Activated CD4-positive, alpha-beta T cell treated with anti-CD3 and anti-CD28 coated beads, Interleukin-10, Interleukin-2, amounts not matched to agents 100 ng/mL and 50 ng/mL, durations not matched to agents 16 hours and 8 hours (primary cell): ENCODE measurements around the gene TICAM1.
A peak's percentile ranks its signal among the peaks of the same experiment; 100 is the strongest.
"Not testable (repeated sequence)": the region's sequence is repeated elsewhere in the genome, so short reads cannot be mapped to it uniquely, and the experiment has no call there.

Experiments
- DNase-seq: peaks from one replicate; pipeline ENCODE4 v3.0.0-alpha.2; 2020

TICAM1 gene

GRCh38 chr19:4844348-4845179 lies 13.1 kb upstream of the TICAM1 start:
- no peak for DNase-seq

DNA sequence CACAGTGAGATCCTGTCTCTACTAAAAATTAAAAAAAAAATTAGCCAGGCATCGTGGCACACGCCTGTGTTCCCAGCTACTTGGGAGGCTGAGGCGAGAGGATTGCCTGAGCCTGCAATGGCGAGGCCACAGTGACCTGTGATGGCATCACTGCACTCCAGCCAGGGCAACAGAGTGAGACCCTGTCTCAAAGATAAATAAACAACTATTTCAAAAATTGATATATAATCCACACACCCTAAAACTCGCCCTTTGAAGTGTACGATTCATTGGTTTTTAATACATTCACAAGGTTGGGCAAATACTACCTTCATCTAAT lies 12.1 kb upstream of the TICAM1 start:
- no peak for DNase-seq

- no peak for DNase-seq
Observed at GRCh38 chr19:4839192-4839591, 7.7 kb upstream of the TICAM1 start.

GRCh38 chr19:4832776-4833175 lies 1.3 kb upstream of the TICAM1 start:
- DNase-seq = no peak

GRCh38 chr19:4831979-4832340 lies 448 bp upstream of the TICAM1 start:
- not testable (repeated sequence) for DNase-seq

- no peak for DNase-seq
Observed at GRCh38 chr19:4830768-4831265, 695 bp downstream of the TICAM1 start.

DNA sequence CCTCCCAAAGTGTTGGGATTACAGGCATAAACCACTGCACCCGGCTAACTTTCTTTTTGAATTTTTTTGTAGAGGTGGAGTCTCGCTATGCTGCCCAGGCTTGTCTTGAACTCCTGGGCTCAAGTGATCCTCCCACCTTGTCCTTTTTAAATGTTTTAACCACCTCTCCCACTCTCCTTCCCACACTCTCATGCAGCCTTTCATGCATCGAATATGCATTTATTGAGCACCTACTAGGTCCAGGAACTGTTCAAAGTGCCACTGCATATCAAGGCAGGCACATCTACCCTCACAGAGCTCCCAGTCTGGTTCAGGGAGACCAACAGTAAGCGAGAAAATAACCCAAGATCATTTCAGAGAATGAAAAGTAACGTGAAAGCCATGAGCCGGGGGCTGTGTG lies 1.2 kb downstream of the TICAM1 start:
- DNase-seq = no peak

- no peak for DNase-seq
Observed at GRCh38 chr19:4829001-4829712, 2.4 kb downstream of the TICAM1 start.

DNA sequence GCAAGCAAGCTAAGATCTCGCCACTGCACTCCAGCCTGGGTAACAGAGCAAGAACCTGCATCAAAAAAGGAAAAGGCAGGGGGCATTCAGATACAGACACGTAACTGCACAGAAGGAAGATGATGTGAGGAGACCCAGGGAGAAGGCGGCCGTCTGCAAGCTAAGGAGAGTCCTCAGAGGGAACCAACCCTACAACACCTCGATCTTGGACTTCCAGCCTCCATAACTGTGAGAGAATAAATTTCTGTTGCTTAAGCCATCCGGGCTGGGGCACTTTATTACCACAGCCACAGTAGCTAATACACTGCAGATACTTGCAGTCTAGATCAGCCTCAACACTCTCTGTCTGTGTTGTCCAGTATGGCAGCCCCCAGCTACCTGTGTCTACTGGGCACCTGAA lies 7.9 kb downstream of the TICAM1 start:
- DNase-seq = no peak

- DNase-seq = not testable (repeated sequence)
Observed at GRCh38 chr19:4822354-4822753, 9.2 kb downstream of the TICAM1 start.

DNA sequence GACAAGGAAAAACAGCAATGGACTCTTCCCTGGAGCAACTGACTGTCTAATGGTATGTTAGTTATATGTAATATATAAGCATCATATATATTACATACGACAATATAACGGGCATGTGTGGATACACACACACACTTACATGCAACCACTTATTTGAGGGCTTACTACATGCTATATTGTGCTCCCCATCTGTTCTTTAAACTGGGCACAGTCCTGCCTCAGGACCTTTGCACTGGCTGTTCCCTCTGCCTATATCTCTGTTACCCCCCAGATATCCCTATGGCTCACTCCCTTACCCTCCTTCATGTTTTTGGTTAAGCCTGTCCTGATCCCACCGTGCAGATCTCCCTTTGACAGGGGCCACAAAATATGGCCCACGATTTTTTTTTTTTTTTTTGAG lies 10.2 kb downstream of the TICAM1 start:
- DNase-seq = no peak

DNA sequence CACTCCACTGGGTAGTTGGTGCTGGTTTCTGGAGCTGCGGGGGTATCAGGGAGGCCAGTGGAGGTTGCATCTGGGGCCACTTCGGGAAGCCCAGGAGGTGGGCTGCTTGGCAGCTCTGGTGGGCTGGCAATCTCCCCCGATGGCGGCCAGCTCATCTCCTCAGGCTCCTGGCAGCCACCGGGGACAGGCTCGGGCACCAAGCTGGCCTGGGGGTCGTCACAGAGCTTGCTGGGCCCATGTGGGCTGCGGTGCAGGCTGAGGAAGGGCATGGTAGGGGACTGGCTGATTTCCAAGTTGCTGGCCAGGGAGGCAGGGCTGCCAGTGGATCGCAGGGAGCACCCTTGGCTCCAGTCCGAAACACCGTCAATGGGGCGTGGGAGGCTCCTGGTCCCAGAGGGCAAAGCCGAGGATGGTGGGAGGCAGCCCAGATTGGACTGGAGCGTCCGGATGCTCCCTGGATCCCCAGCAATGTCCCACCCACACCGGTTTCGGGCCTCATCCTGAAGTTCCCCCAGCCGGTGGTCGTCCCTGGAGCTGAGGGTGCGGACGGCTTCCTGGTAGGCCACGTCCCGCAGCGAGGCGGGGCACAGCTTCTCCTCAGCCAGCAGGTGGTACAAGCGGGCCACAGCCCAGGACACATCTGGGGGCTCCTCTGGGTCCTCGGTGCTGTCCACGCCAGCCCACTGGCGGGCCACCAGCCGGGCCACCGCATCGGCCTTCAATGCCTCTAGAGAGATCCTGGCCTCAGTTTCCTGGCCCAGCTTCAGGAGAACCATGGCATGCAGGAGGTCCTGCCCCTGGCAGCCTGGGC lies 13.8 kb downstream of the TICAM1 start:
- no peak for DNase-seq

DNA sequence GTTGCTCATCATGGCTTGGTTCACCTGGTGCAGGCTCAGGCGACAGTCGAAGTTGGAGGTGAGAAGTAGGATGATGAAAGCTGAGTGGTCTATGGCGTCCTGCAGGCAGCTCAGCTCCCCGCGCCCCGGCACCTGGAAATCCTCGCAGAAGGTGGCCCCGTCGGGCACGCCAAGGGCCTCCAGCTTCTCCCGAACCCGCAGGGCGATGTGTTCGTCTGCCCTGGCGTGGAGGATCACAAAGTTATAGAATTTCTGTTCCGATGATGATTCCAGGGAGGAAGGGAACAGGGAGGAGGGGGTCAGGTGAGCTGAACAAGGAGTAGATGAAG lies 14.6 kb downstream of the TICAM1 start:
- no peak for DNase-seq

DNA sequence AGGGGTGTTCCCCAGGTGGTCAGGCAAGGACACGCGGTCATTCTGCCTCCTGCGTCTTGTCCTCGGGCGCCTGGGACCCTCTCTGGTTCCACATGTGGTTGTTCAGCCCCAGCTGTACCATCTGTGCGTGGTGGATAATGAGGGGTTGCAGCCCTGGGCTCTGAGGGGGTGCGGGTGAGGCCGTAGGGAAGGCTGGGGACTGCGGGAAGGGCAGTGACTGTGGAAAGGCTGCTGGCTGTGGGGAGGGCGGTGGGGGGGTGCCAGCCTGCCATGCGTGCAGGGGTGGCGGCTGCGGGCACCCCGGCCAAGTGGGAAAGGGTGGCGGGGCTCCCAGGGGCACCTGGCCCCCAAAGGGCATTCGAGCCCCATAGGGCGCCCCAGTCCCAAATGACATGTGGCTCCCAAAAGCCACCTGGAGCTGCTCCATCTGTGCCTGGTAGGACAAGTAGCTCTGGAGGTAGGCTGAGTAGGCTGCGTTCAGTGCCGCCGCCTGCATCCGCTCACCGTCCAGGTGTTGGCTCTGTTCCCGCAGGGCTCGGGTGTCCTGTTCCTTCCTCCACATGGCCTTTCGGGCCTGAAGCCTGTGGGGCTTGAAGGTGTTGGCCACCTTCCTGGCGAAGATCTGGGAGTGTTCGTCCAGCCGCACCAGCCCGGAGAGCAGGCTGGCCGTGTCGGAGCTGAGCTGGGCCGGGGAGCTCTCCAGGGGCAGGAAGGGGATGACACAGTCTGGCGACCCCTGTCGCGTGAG lies 15.1 kb downstream of the TICAM1 start:
- no peak for DNase-seq

DNA sequence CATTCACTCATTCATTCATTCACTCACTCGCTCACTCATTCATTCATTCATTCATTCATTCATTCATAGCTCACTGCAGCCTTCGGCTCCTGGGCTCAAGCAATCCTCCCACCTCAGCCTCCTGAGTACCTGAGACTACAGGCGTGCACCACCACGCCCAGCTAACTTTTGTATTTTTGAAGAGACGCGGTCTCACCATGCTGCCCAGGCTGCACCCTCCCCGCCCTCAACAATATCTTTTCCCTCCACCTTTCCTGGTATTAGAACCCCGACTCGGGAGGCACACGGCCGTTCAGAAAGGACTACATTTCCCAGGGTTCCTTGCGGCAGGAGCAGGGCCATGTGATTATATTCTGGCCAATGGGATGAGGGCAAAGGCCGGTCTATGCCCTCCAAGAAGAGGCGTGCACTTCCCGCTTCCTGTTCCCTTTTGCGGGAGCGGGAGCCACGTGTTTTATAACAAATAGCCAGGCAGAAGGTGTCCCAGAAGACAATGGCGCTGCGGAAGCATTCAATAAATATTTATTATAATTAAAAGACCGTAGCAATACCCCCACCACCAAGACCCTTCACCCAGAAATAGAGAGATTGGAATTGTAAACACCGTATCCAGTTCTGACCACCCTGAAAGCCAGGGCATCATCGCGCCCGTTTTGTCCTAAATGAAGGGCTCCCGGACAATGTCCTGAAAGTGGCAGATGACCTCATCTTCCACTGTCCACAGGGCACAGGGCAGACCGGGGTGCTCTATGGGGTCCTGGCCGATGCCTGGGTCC lies 15.9 kb downstream of the TICAM1 start:
- peak; percentile 92 for DNase-seq

GRCh38 chr19:4814625-4815425 lies 16.7 kb downstream of the TICAM1 start:
- DNase-seq = no peak

DNA sequence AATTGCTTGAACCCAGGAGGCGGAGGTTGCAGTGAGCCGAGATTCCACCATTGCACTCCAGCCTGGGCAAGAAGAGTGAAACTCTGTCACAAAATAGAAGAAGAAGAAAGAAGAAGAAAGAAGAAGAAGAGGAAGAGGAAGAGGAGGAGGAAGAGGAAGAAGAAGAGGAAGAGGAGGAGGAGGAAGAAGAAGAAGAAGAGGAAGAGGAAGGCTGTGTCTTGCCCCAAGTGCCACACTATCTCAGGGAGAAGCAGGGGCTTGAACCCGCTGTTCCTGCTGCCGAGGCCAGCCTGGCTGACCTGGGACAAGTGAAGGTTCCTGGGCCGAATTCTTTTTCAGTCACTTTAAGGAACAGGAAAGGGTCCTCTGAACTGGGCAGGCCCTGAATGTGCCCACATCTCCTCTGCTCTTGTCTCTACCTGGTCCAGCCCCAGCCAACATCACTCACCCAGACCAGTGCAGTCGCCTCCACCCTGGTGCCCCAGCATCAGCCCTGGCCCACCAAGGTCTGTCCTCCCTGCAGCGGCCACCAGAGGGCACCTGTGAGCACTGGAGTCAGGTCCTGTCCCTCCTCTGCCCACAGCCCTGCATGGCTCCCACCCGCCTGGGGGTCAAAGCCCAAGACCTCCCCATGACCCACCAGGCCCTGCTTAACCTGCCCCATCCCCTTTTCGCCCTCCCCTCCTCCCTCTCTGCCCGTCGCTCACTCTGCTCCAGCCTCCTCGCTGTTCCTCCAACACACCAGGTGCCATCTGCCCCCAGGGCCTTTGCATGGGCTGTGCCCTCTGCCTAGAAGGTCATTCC lies 20.0 kb downstream of the TICAM1 start:
- peak; percentile 90 for DNase-seq

- no peak for DNase-seq
Observed at GRCh38 chr19:4807188-4807587, 24.3 kb downstream of the TICAM1 start.

DNA sequence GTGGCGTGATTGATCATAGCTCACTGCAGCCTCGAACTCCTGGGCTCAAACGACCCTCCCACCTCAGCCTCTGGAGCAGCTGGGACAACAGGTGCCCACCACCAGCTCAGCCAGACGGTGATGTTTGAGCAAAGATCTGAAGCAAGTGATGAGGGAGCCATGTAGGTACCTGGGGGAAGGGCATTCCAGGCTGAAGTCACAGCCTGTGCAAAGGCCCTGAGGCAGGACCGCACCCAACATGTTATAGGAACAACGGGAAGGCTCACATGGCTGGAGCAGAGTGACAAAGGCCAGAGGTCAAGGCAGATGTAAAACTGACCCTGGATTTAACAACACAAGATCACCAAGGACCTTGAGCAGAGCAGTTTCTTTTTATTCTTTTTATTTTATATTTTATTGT lies 25.1 kb downstream of the TICAM1 start:
- no peak for DNase-seq

- DNase-seq = not testable (repeated sequence)
Observed at GRCh38 chr19:4805140-4805539, 26.4 kb downstream of the TICAM1 start.
